ENCODE data around the gene PCNT. TPM values are rescaled to one million over a fixed set of nuclear protein-coding genes. Genes with fewer than 3 reads are reported as not detected.

The PCNT gene
- total and polyA plus RNA-seq, 9 of the 15 experiments (the other 6 are each of a cell fraction or from before 2014, with no cell fraction given), result 9.1 to 53.5 (median 31.3) TPM

- TF ChIP-seq THAP12 (CRISPR knock-in tag; IDR thresholded peaks at IDR 0.05) (no peak), RBM15 (IDR thresholded peaks at IDR 0.05; ENCODE audit: insufficient read depth, low read length) (no peak), SMAD3 (CRISPR knock-in tag; conservative IDR thresholded peaks at IDR 0.05) (no peak), MBD1 (CRISPR knock-in tag; IDR thresholded peaks at IDR 0.05) (no peak), BACH1 (tag; IDR thresholded peaks at IDR 0.05) (no peak), KDM5B (IDR thresholded peaks at IDR 0.05; ENCODE audit: insufficient replicate concordance, low read depth, low read length) (no peak)
- TF ChIP-seq, protein P1, sequence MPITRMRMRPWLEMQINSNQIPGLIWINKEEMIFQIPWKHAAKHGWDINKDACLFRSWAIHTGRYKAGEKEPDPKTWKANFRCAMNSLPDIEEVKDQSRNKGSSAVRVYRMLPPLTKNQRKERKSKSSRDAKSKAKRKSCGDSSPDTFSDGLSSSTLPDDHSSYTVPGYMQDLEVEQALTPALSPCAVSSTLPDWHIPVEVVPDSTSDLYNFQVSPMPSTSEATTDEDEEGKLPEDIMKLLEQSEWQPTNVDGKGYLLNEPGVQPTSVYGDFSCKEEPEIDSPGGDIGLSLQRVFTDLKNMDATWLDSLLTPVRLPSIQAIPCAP (CRISPR knock-in tag; IDR thresholded peaks at IDR 0.05; ENCODE audit: borderline replicate concordance), result no peak
- TF ChIP-seq, protein P2, sequence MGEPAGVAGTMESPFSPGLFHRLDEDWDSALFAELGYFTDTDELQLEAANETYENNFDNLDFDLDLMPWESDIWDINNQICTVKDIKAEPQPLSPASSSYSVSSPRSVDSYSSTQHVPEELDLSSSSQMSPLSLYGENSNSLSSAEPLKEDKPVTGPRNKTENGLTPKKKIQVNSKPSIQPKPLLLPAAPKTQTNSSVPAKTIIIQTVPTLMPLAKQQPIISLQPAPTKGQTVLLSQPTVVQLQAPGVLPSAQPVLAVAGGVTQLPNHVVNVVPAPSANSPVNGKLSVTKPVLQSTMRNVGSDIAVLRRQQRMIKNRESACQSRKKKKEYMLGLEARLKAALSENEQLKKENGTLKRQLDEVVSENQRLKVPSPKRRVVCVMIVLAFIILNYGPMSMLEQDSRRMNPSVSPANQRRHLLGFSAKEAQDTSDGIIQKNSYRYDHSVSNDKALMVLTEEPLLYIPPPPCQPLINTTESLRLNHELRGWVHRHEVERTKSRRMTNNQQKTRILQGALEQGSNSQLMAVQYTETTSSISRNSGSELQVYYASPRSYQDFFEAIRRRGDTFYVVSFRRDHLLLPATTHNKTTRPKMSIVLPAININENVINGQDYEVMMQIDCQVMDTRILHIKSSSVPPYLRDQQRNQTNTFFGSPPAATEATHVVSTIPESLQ (CRISPR knock-in tag; IDR thresholded peaks at IDR 0.05), result no peak
- TF ChIP-seq, protein P3, sequence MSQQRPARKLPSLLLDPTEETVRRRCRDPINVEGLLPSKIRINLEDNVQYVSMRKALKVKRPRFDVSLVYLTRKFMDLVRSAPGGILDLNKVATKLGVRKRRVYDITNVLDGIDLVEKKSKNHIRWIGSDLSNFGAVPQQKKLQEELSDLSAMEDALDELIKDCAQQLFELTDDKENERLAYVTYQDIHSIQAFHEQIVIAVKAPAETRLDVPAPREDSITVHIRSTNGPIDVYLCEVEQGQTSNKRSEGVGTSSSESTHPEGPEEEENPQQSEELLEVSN (IDR thresholded peaks at IDR 0.05; ENCODE audit: borderline replicate concordance in 1 of 2, extremely low read depth in 1 of 2, insufficient read depth in 1 of 2, insufficient read length in 1 of 2, low read depth in 1 of 2, low read length in 1 of 2, poor library complexity in 1 of 2, severe bottlenecking in 1 of 2), result no peak
- DNase-seq (ENCODE audit: extremely low read depth in 1 of 4, low spot score in 3 of 4) (no peak), FAIRE-seq (no peak), ATAC-seq (no peak)
- no peak overlapping the region for H3K9ac ChIP-seq (ENCODE audit: insufficient read depth in 1 of 2, low read depth in 2 of 2, low read length in 2 of 2)
- no peak overlapping the region for H3K4me2 ChIP-seq (ENCODE audit: insufficient read depth, low read length)
- H3K36me3 ChIP-seq (ENCODE audit: control insufficient read depth, insufficient read depth, low read length), result peaks cover 53% of the 10 kb centered on the region
- no peak overlapping the region for H3K27ac ChIP-seq (ENCODE audit: extremely low read depth, low read depth, low read length)
- H3K4me3 ChIP-seq, result no peak overlapping the region
- peaks cover 25% of the 10 kb centered on the region for H3K79me2 ChIP-seq (ENCODE audit: control insufficient read depth, insufficient read depth, low read length)
- BruUV-seq (replicated peaks), result no TSS peak
- in situ Hi-C loops (cut with MboI), result no loop called here
- ChIA-PET CTCF (ENCODE audit: low intra/inter-chr PET ratio) (no interaction called here), POLR2A (interaction anchor here (0.7 to 1.7 kb wide), 2 partner anchors 19 to 126 kb away, joined by 3 to 8 read pairs; a partner anchor contains a TSS)
- H2AFZ ChIP-seq (ENCODE audit: low read depth, low read length), result no peak overlapping the region
- H3K27me3 ChIP-seq (ENCODE audit: control insufficient read depth in 2 of 2, insufficient read depth in 2 of 2, low read length in 2 of 2), result no peaks in the 10 kb centered on the region
- H3K4me1 ChIP-seq (replicated peaks in 1 of 2; ENCODE audit: control insufficient read depth in 2 of 2, insufficient read depth in 2 of 2, low read length in 2 of 2), result peaks cover 0 to 11% of the 10 kb centered on the region in 2 experiments; a peak in 1 of 5 replicates
- no peaks in the 10 kb centered on the region for H3K9me1 ChIP-seq (ENCODE audit: control insufficient read depth, insufficient read depth, low read length)
- intact Hi-C loops (cut with micrococcal nuclease), result no loop called here
- WGBS (ENCODE audit: insufficient coverage, low coverage, missing lambda C conversion rate), result 88% methylated on average over 20 of the region's 20 CpGs
- 0 out of 2 replicates have a peak, but pooled peaks cover 2% of the 10 kb centered on the region for H3K9me3 ChIP-seq (replicated peaks; ENCODE audit: control insufficient read depth, insufficient read depth, low read depth, low read length)
- no peaks in the 10 kb centered on the region; the same call in 1 of the 2 replicates for H4K20me1 ChIP-seq (replicated peaks; ENCODE audit: control insufficient read depth, insufficient read depth, low read length)
Measured at GRCh38 chr21:46344219-46344915, 20.4 kb downstream of the PCNT start.
